H1 (cell line): ENCODE results near the gene GRM8. TPM values are rescaled to one million over a fixed set of nuclear protein-coding genes. Genes with fewer than 3 reads are reported as not detected.

ENCODE experiments used
- CTCF ChIA-PET: fragments of 300-600 bp; sonication (Branson Sonifier 250); formaldehyde crosslinking; loops from one replicate; lab custom pipeline; 2021; ENCODE audit not compliant: partially characterized antibody; lab: Charles Lee
- POLR2A ChIA-PET: fragments of 300-600 bp; sonication (Branson Sonifier 250); formaldehyde crosslinking; loops from one replicate; lab custom pipeline; 2021; ENCODE audit warnings: inconsistent platforms; ENCODE audit not compliant: partially characterized antibody; lab: Charles Lee
- DNase-seq, 2 experiments: peaks; one replicate each; pipeline versions ENCODE4 v3.0.0 to v3.0.0-alpha.2; 2010 to 2022; ENCODE audit warnings: low spot score in 2 of 2, low read depth in 1 of 2, mixed read lengths in 1 of 2
- FAIRE-seq: peaks from 2 replicates; lab custom pipeline; 2011; peaks lifted over from hg19 to GRCh38; lab: Jason Lieb, UNC
- H2AFZ ChIP-seq: 2 replicates; pipeline ENCODE4 v1.8.1; 2012; ENCODE audit warnings: low read length, inconsistent platforms
- H2AK5ac ChIP-seq: 2 replicates; pipeline ENCODE4 v1.6.1; 2013; ENCODE audit warnings: low read depth, low read length
- H2BK120ac ChIP-seq: replicated peaks from 2 replicates; pipeline ENCODE3; 2013; ENCODE audit warnings: low read depth, low read length, inconsistent platforms
- H2BK12ac ChIP-seq: 2 replicates; pipeline ENCODE4 v1.6.1; 2013; ENCODE audit warnings: low read depth, low read length
- H2BK15ac ChIP-seq: 2 replicates; pipeline ENCODE4 v1.6.1; 2013; ENCODE audit warnings: low read length
- H2BK20ac ChIP-seq: 2 replicates; pipeline ENCODE4 v1.6.1; 2013; ENCODE audit warnings: low read length
- H2BK5ac ChIP-seq: 2 replicates; pipeline ENCODE4 v1.6.1; 2013; ENCODE audit warnings: low read depth, low read length
- H3K14ac ChIP-seq: 2 replicates; pipeline ENCODE4 v1.6.1; 2013; ENCODE audit warnings: inconsistent platforms; ENCODE audit not compliant: insufficient read length
- H3K18ac ChIP-seq: 2 replicates; pipeline ENCODE4 v1.6.1; 2013; ENCODE audit warnings: low read length; ENCODE audit errors: extremely low read depth
- H3K23ac ChIP-seq: 2 replicates; pipeline ENCODE4 v1.6.1; 2013; ENCODE audit warnings: inconsistent platforms; ENCODE audit not compliant: insufficient read length
- H3K23me2 ChIP-seq: 2 replicates; pipeline ENCODE4 v1.6.1; 2013; ENCODE audit warnings: low read depth, low read length
- H3K27ac ChIP-seq: 2 replicates; pipeline ENCODE4 v1.6.1; 2011; ENCODE audit warnings: low read depth, low read length, inconsistent platforms
- H3K27me3 ChIP-seq, 4 experiments: replicated peaks in 1 of 4; 1 replicate in 1 of 4; 2 replicates in 3 of 4; pipeline versions ENCODE4 v1.6.1 to v1.8.1; 2011 to 2013; ENCODE audit warnings: low read length in 3 of 4, mild to moderate bottlenecking in 3 of 4, inconsistent platforms in 2 of 4, mixed read lengths in 2 of 4, moderate library complexity in 1 of 4; ENCODE audit not compliant: control insufficient read depth in 3 of 4, insufficient read depth in 3 of 4; ENCODE audit errors: extremely low read depth in 1 of 4
- H3K36me3 ChIP-seq, 4 experiments: 2 replicates each; pipeline versions ENCODE4 v1.6.1 to v1.8.1; 2011 to 2013; ENCODE audit warnings: mild to moderate bottlenecking in 4 of 4, low read length in 3 of 4, moderate library complexity in 2 of 4, control low read depth in 1 of 4, inconsistent platforms in 1 of 4; ENCODE audit not compliant: insufficient read depth in 4 of 4, control insufficient read depth in 2 of 4
- H3K4ac ChIP-seq: replicated peaks from 2 replicates; pipeline ENCODE3; 2013; ENCODE audit warnings: low read length, low read depth, mixed read lengths, inconsistent platforms; ENCODE audit not compliant: insufficient read length
- H3K4me1 ChIP-seq, 4 experiments: replicated peaks in 1 of 4; 1 replicate in 1 of 4; 2 replicates in 3 of 4; pipeline versions ENCODE4 v1.6.1 to v1.8.1; 2011 to 2013; ENCODE audit warnings: low read length in 3 of 4, inconsistent platforms in 2 of 4, mixed read lengths in 1 of 4; ENCODE audit not compliant: insufficient read depth in 4 of 4, control insufficient read depth in 3 of 4
- H3K4me2 ChIP-seq, 2 experiments: 2 replicates each; pipeline versions ENCODE4 v1.6.1 to v1.8.1; 2011 to 2013; ENCODE audit warnings: low read depth in 2 of 2, low read length in 2 of 2, control low read depth in 1 of 2, inconsistent platforms in 1 of 2, mild to moderate bottlenecking in 1 of 2; ENCODE audit not compliant: insufficient read depth in 1 of 2
- H3K4me3 ChIP-seq, 4 experiments: fragments of 200-600, 300-600 bp in 1 of 4; sonication (generic), shearing (Covaris generic), sonication (Bioruptor Twin) in 1 of 4; 2 replicates each; pipeline versions ENCODE4 v1.5.1 to v1.8.1; 2011 to 2016; ENCODE audit warnings: low read length in 4 of 4, low read depth in 3 of 4, control low read depth in 2 of 4, inconsistent platforms in 2 of 4, mild to moderate bottlenecking in 2 of 4, mixed read lengths in 1 of 4, moderate library complexity in 1 of 4; ENCODE audit not compliant: insufficient read depth in 2 of 4; ENCODE audit errors: extremely low read depth in 1 of 4
- H3K56ac ChIP-seq: replicated peaks from 2 replicates; pipeline ENCODE3; 2013; ENCODE audit warnings: low read depth, mild to moderate bottlenecking, mixed read lengths, low read length, inconsistent platforms; ENCODE audit not compliant: insufficient read length
- H3K79me1 ChIP-seq: 2 replicates; pipeline ENCODE4 v1.6.1; 2013; ENCODE audit warnings: low read depth, low read length, control low read depth
- H3K79me2 ChIP-seq, 2 experiments: 2 replicates each; pipeline versions ENCODE4 v1.6.1 to v1.8.1; 2012 to 2013; ENCODE audit warnings: low read length in 2 of 2, mild to moderate bottlenecking in 2 of 2, inconsistent platforms in 1 of 2; ENCODE audit not compliant: insufficient read depth in 2 of 2, control insufficient read depth in 1 of 2
- H3K9ac ChIP-seq, 4 experiments: replicated peaks in 1 of 4; 1 replicate in 1 of 4; 2 replicates in 3 of 4; pipeline versions ENCODE4 v1.6.1 to v1.8.1; 2011 to 2013; ENCODE audit warnings: low read depth in 3 of 4, low read length in 3 of 4, control low read depth in 2 of 4, mild to moderate bottlenecking in 2 of 4, moderate library complexity in 2 of 4, inconsistent platforms in 1 of 4; ENCODE audit errors: extremely low read depth in 1 of 4
- H3K9me3 ChIP-seq, 2 experiments: 2 replicates each; pipeline versions ENCODE4 v1.6.1 to v1.8.1; 2012 to 2013; ENCODE audit warnings: mild to moderate bottlenecking in 2 of 2, moderate library complexity in 2 of 2, control low read depth in 1 of 2, inconsistent platforms in 1 of 2, low read depth in 1 of 2, low read length in 1 of 2, mixed read lengths in 1 of 2; ENCODE audit not compliant: insufficient read depth in 2 of 2
- H4K20me1 ChIP-seq, 2 experiments: replicated peaks in 1 of 2; 2 replicates each; pipeline versions ENCODE3 to v1.8.1; 2011 to 2013; ENCODE audit warnings: inconsistent platforms in 2 of 2, low read length in 2 of 2, mild to moderate bottlenecking in 1 of 2; ENCODE audit not compliant: insufficient read depth in 2 of 2, control insufficient read depth in 1 of 2
- H4K5ac ChIP-seq: 2 replicates; pipeline ENCODE4 v1.6.1; 2013; ENCODE audit warnings: low read length, low read depth, mixed read lengths, inconsistent platforms; ENCODE audit not compliant: insufficient read length
- H4K8ac ChIP-seq: 2 replicates; pipeline ENCODE4 v1.8.0; 2013; ENCODE audit warnings: mild to moderate bottlenecking, moderate library complexity, low read length, inconsistent platforms; ENCODE audit not compliant: insufficient read depth; ENCODE audit errors: extremely low read depth
- H4K91ac ChIP-seq: replicated peaks from 2 replicates; pipeline ENCODE3; 2013; ENCODE audit warnings: low read length, mixed read lengths, inconsistent platforms; ENCODE audit not compliant: insufficient read length
- CEBPB ChIP-seq: IDR thresholded peaks from 2 replicates; pipeline ENCODE4 v1.6.1; 2012; ENCODE audit warnings: low read depth, low read length
- CHD2 ChIP-seq: IDR thresholded peaks from 2 replicates; pipeline ENCODE4 v1.6.1; 2012; ENCODE audit warnings: low read length, improper control_type of control experiment
- EP300 ChIP-seq, 2 experiments: IDR thresholded peaks; 1 replicate in 1 of 2; 2 replicates in 1 of 2; pipeline ENCODE4 v1.6.1; 2011 to 2012; ENCODE audit warnings: low read depth in 2 of 2, low read length in 2 of 2, mild to moderate bottlenecking in 2 of 2, borderline replicate concordance in 1 of 2, inconsistent platforms in 1 of 2, moderate library complexity in 1 of 2
- EZH2 ChIP-seq: fragments of 200-600 bp; sonication (generic); IDR thresholded peaks from 2 replicates; pipeline ENCODE4 v1.7.1; 2012; ENCODE audit warnings: low read depth, mild to moderate bottlenecking, moderate library complexity, low read length, inconsistent platforms; ENCODE audit not compliant: severe bottlenecking
- JUN ChIP-seq: IDR thresholded peaks from 2 replicates; pipeline ENCODE4 v1.6.1; 2011; ENCODE audit warnings: low read depth, mild to moderate bottlenecking, improper control_type of control experiment, low read length
- JUND ChIP-seq: IDR thresholded peaks from 2 replicates; pipeline ENCODE4 v1.6.1; 2011; ENCODE audit warnings: mild to moderate bottlenecking, improper control_type of control experiment, low read length
- MAFK ChIP-seq: IDR thresholded peaks from 2 replicates; pipeline ENCODE4 v1.6.1; 2012; ENCODE audit warnings: low read depth, mild to moderate bottlenecking, improper control_type of control experiment, low read length
- NANOG ChIP-seq: IDR thresholded peaks from 2 replicates; pipeline ENCODE4 v1.6.1; 2011; ENCODE audit warnings: low read length, low read depth, mild to moderate bottlenecking, inconsistent platforms; ENCODE audit not compliant: insufficient read depth, poor library complexity, severe bottlenecking
- NRF1 ChIP-seq: IDR thresholded peaks from 2 replicates; pipeline ENCODE4 v1.6.1; 2011; ENCODE audit warnings: mild to moderate bottlenecking, low read depth, low read length, improper control_type of control experiment
- POLR2A ChIP-seq, 2 experiments: IDR thresholded peaks; 1 replicate in 1 of 2; 2 replicates in 1 of 2; pipeline ENCODE4 v1.6.1; 2011; ENCODE audit warnings: low read depth in 2 of 2, low read length in 2 of 2, mild to moderate bottlenecking in 2 of 2; ENCODE audit errors: control extremely low read depth in 1 of 2
- POU5F1 ChIP-seq: IDR thresholded peaks from 2 replicates; pipeline ENCODE4 v1.6.1; 2011; ENCODE audit warnings: low read depth, mild to moderate bottlenecking, low read length, moderate library complexity
- SAP30 ChIP-seq: fragments of 300-600 bp; sonication (generic); IDR thresholded peaks from 2 replicates; pipeline ENCODE4 v1.7.1; 2012; ENCODE audit warnings: low read length, moderate library complexity, mild to moderate bottlenecking, inconsistent platforms; ENCODE audit not compliant: insufficient read depth, insufficient replicate concordance
- TAF1 ChIP-seq: IDR thresholded peaks from 2 replicates; pipeline ENCODE4 v1.6.1; 2011; ENCODE audit warnings: mild to moderate bottlenecking, low read depth, low read length
- YY1 ChIP-seq: IDR thresholded peaks from 2 replicates; pipeline ENCODE4 v1.6.1; 2011; ENCODE audit warnings: low read depth, mild to moderate bottlenecking, low read length
- WGBS, 2 experiments: shearing (Covaris generic) in 1 of 2; methylation state at CpG; one replicate each; pipeline versions ENCODE4 v1.1.6 to v1.1.7; 2013 to 2015; ENCODE audit warnings: low lambda C conversion rate in 2 of 2, mixed read lengths in 2 of 2, inconsistent platforms in 1 of 2, low coverage in 1 of 2, missing lambda C conversion rate in 1 of 2; ENCODE audit not compliant: insufficient replicate concordance in 2 of 2, insufficient coverage in 1 of 2, insufficient read length in 1 of 2; ENCODE audit errors: extremely low coverage in 1 of 2, missing lambda C conversion rate in 1 of 2; 5-methylcytosine and 5-hydroxymethylcytosine counted together
- polyA plus RNA-seq, 7 experiments: library from polyadenylated mRNA; depleted of rRNA in 3 of 7; stranded (reverse) in 5 of 7; unstranded in 2 of 7; fragments of >200 nt in 5 of 7; fragments of 200-250 nt in 2 of 7; gene quantifications; 1 replicate in 5 of 7; 2 replicates in 1 of 7; 4 replicates in 1 of 7; pipeline versions ENCODE4 v1.2.1 to v1.2.3, GENCODE V29; 2011 to 2013; ENCODE audit warnings: missing spikeins in 2 of 7, mixed read lengths in 2 of 7
- total RNA-seq: library from RNA; stranded (reverse); fragmentation: NEBNext Ultra II Directional; extraction: Animal tissue kit (Norgen Biotek cat#: 25700); gene quantifications from 2 replicates; pipeline ENCODE4 v1.2.1, GENCODE V29; 2021
- TF ChIP-seq, protein P1 (sequence below): IDR thresholded peaks from 2 replicates; pipeline ENCODE4 v1.6.1; 2011; ENCODE audit warnings: low read depth, mild to moderate bottlenecking, low read length; ENCODE audit not compliant: insufficient read depth

The GRM8 gene
- total and polyA plus RNA-seq, 2 of the 8 experiments (the other 6 are each of a cell fraction or from before 2014, with no cell fraction given) = 2.6 to 2.8 TPM

DNA sequence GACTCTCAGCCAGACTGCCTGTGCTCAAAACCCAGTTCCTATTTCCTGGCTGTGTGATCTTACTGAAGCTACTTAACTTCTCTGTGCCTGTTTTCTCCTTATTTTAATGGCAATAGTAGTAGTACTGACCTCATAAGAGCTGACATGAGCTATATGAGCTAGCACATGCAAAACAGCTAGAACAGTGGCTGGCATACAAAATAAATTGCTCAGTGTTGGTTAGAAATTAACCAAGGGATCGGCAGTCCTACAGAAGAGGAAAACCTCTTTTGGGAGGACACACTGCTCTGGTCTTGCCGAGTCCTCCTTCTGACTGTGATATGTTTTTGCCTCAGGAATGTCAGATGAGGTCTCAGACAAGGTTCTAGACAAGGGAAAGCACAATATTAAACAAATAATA is 322.6 kb downstream of the GRM8 start:
- H3K79me2 ChIP-seq = no peaks in the 10 kb centered on the region
- H2BK120ac ChIP-seq = no peak overlapping the region
- no peaks in the 10 kb centered on the region for H4K20me1 ChIP-seq
- H3K56ac ChIP-seq = no peak overlapping the region
- no peak overlapping the region for H3K9ac ChIP-seq
- H3K36me3 ChIP-seq = no peaks in the 10 kb centered on the region
- no peak overlapping the region for H3K4ac ChIP-seq
- H3K4me3 ChIP-seq = no peak overlapping the region
- H3K9me3 ChIP-seq = no peaks in the 10 kb centered on the region
- H2BK20ac ChIP-seq = no peak overlapping the region
- no peak overlapping the region for H2AFZ ChIP-seq
- no peaks in the 10 kb centered on the region for H3K27me3 ChIP-seq
- H2BK5ac ChIP-seq = no peak overlapping the region
- CTCF ChIA-PET = interaction anchor here (0.7 to 1.6 kb wide), 2 partner anchors 26 to 127 kb away, joined by 3 read pairs; no protein-coding TSS in a partner anchor
- no peak overlapping the region for H3K18ac ChIP-seq
- POLR2A ChIA-PET = no interaction called here
- 100% methylated on average over 2 of the region's 2 CpGs; no CpG with 5 or more reads in 1 of the 2 experiments for WGBS, 2 experiments
- no peak overlapping the region for H4K91ac ChIP-seq
- no peak overlapping the region for H3K27ac ChIP-seq
- H3K14ac ChIP-seq = no peak overlapping the region
- H3K23me2 ChIP-seq = no peaks in the 10 kb centered on the region
- FAIRE-seq = no peak
- no peak overlapping the region for H2BK15ac ChIP-seq
- no peak overlapping the region for H4K5ac ChIP-seq
- no peak overlapping the region for H4K8ac ChIP-seq
- no peaks in the 10 kb centered on the region for H3K79me1 ChIP-seq
- no peak overlapping the region for H3K4me2 ChIP-seq
- no peak overlapping the region for H3K23ac ChIP-seq
- no peaks in the 10 kb centered on the region for H3K4me1 ChIP-seq
- no peak for DNase-seq
- no peak overlapping the region for H2AK5ac ChIP-seq
- no peak overlapping the region for H2BK12ac ChIP-seq
- TF ChIP-seq CHD2 (no peak), EP300 (IDR thresholded peaks at IDR 0.05; ENCODE audit: borderline replicate concordance in 1 of 2, low read depth in 2 of 2, low read length in 2 of 2) (no peak), YY1 (no peak), EZH2 (no peak), POLR2A (IDR thresholded peaks at IDR 0.05; ENCODE audit: control extremely low read depth in 1 of 2, low read depth in 2 of 2, low read length in 2 of 2) (no peak), MAFK (no peak), JUND (no peak), SAP30 (no peak), NRF1 (no peak), POU5F1 (no peak), JUN (no peak), TAF1 (no peak), CEBPB (no peak), NANOG (no peak)
- TF ChIP-seq, protein P1, sequence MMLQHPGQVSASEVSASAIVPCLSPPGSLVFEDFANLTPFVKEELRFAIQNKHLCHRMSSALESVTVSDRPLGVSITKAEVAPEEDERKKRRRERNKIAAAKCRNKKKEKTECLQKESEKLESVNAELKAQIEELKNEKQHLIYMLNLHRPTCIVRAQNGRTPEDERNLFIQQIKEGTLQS = no peak
